HL-60/S4 treated with retinoic acid at 250 ng/mL for 4 days and 3 days (cell line): ENCODE measurements around the gene SAFB2.
"Not testable (repeated sequence)": the region's sequence is repeated elsewhere in the genome, so short reads cannot be mapped to it uniquely, and the experiment has no call there.

ENCODE experiments used
- in situ Hi-C: fragments of 300-500 bp; cut with MboI; formaldehyde crosslinking; loops from 2 replicates; pipeline ENCODE4 v1.7.0; 2022; ENCODE audit warnings: low sequenced_read_pairs

SAFB2 gene

GRCh38 chr19:5608766-5609165 is 13.8 kb downstream of the SAFB2 start:
- in situ Hi-C loops: not testable (repeated sequence)

GRCh38 chr19:5608291-5608690 is 14.3 kb downstream of the SAFB2 start:
- in situ Hi-C loops: no loop called here

- in situ Hi-C loops: no loop called here
Observed at GRCh38 chr19:5607318-5608275, 15.0 kb downstream of the SAFB2 start.

- in situ Hi-C loops: no loop called here
Observed at GRCh38 chr19:5605362-5605761, 17.2 kb downstream of the SAFB2 start.

- in situ Hi-C loops: no loop called here
Observed at GRCh38 chr19:5603626-5604025, 18.9 kb downstream of the SAFB2 start.

GRCh38 chr19:5600797-5601196 is 21.8 kb downstream of the SAFB2 start:
- in situ Hi-C loops: no loop called here

- in situ Hi-C loops: no loop called here
Observed at GRCh38 chr19:5595745-5596144, 26.8 kb downstream of the SAFB2 start.

GRCh38 chr19:5595129-5595528 is 27.4 kb downstream of the SAFB2 start:
- in situ Hi-C loops: no loop called here

GRCh38 chr19:5594521-5594950 is 28.0 kb downstream of the SAFB2 start:
- in situ Hi-C loops: no loop called here

- in situ Hi-C loops: no loop called here
Observed at GRCh38 chr19:5593343-5594255, 29.0 kb downstream of the SAFB2 start.

GRCh38 chr19:5592531-5593342 is 29.8 kb downstream of the SAFB2 start:
- in situ Hi-C loops: no loop called here

- in situ Hi-C loops: no loop called here
Observed at GRCh38 chr19:5591476-5591875, 31.1 kb downstream of the SAFB2 start.

GRCh38 chr19:5590865-5591154 is 31.8 kb downstream of the SAFB2 start:
- in situ Hi-C loops: no loop called here

GRCh38 chr19:5590151-5590864 is 32.3 kb downstream of the SAFB2 start:
- in situ Hi-C loops: no loop called here

- in situ Hi-C loops: no loop called here
Observed at GRCh38 chr19:5588906-5589676, 33.5 kb downstream of the SAFB2 start.

- in situ Hi-C loops: no loop called here
Observed at GRCh38 chr19:5588441-5588840, 34.1 kb downstream of the SAFB2 start.

- in situ Hi-C loops: no loop called here
Observed at GRCh38 chr19:5587661-5588060, 34.9 kb downstream of the SAFB2 start.

- in situ Hi-C loops: no loop called here
Observed at GRCh38 chr19:5587071-5587455, 35.5 kb downstream of the SAFB2 start.

- in situ Hi-C loops: no loop called here
Observed at GRCh38 chr19:5586300-5587070, 36.1 kb downstream of the SAFB2 start.
